Loucy (cell line): ENCODE results near the gene SAMD8.

Source experiments
- H2AFZ ChIP-seq: fragments of 200-600 bp; sonication (generic); 2 replicates; pipeline ENCODE4 v1.6.0; 2016; ENCODE audit warnings: antibody characterized with exemption, mild to moderate bottlenecking, low read length, moderate library complexity
- H3F3A ChIP-seq: fragments of 200-600 bp; 2 replicates; pipeline ENCODE4 v1.6.0; 2016; ENCODE audit warnings: antibody characterized with exemption, low read depth, mild to moderate bottlenecking
- H3K27me3 ChIP-seq: fragments of 200-600 bp; sonication (generic); 2 replicates; pipeline ENCODE4 v1.6.1; 2014; ENCODE audit warnings: low read length, mild to moderate bottlenecking; ENCODE audit not compliant: insufficient read depth, poor library complexity, severe bottlenecking
- H3K36me3 ChIP-seq: fragments of 200-600 bp; sonication (generic); 2 replicates; pipeline ENCODE4 v1.6.1; 2016; ENCODE audit warnings: low read length; ENCODE audit not compliant: insufficient read depth
- H3K4me1 ChIP-seq: fragments of 200-600 bp; sonication (generic); 2 replicates; pipeline ENCODE4 v1.5.1; 2014; ENCODE audit warnings: low read length, mild to moderate bottlenecking; ENCODE audit not compliant: insufficient read depth, poor library complexity, severe bottlenecking
- H3K4me2 ChIP-seq: fragments of 200-600 bp; sonication (generic); 2 replicates; pipeline ENCODE4 v1.6.0; 2014; ENCODE audit warnings: antibody characterized with exemption, low read length, low read depth, mild to moderate bottlenecking; ENCODE audit not compliant: poor library complexity, severe bottlenecking
- H3K4me3 ChIP-seq: fragments of 200-600 bp; sonication (generic); 2 replicates; pipeline ENCODE4 v1.5.1; 2014; ENCODE audit warnings: low read length, mild to moderate bottlenecking, mixed read lengths; ENCODE audit not compliant: poor library complexity, severe bottlenecking
- H3K79me2 ChIP-seq: fragments of 200-600 bp; sonication (generic); 2 replicates; pipeline ENCODE4 v1.6.1; 2014; ENCODE audit warnings: low read length; ENCODE audit not compliant: insufficient read depth
- H3K9ac ChIP-seq: fragments of 200-600 bp; sonication (generic); 2 replicates; pipeline ENCODE4 v1.6.0; 2014; ENCODE audit warnings: mild to moderate bottlenecking, low read depth, low read length, moderate library complexity; ENCODE audit not compliant: poor library complexity, severe bottlenecking
- H3K9me2 ChIP-seq: fragments of 200-600 bp; sonication (generic); replicated peaks from 2 replicates; pipeline ENCODE4 v1.6.1; 2016; ENCODE audit warnings: low read depth, low read length, mixed read lengths
- H3K9me3 ChIP-seq: fragments of 200-600 bp; sonication (generic); 2 replicates; pipeline ENCODE4 v1.6.1; 2014; ENCODE audit warnings: mild to moderate bottlenecking, antibody characterized with exemption, low read length, low read depth; ENCODE audit not compliant: insufficient read depth
- H4K20me1 ChIP-seq: fragments of 200-600 bp; sonication (generic); 2 replicates; pipeline ENCODE4 v1.6.0; 2014; ENCODE audit warnings: antibody characterized with exemption, low read length, mild to moderate bottlenecking; ENCODE audit not compliant: insufficient read depth, poor library complexity, severe bottlenecking
- EZH2phosphoT487 ChIP-seq: fragments of 200-600 bp; IDR thresholded peaks from 2 replicates; pipeline ENCODE4 v1.6.1; 2018; ENCODE audit warnings: antibody characterized with exemption, mild to moderate bottlenecking, moderate library complexity, borderline replicate concordance
- TF ChIP-seq, protein P1 (sequence below): fragments of 200-600 bp; sonication (generic); conservative IDR thresholded peaks from 2 replicates; pipeline ENCODE4 v1.5.1; 2014; ENCODE audit warnings: mild to moderate bottlenecking, antibody characterized with exemption, low read length

The SAMD8 gene

DNA sequence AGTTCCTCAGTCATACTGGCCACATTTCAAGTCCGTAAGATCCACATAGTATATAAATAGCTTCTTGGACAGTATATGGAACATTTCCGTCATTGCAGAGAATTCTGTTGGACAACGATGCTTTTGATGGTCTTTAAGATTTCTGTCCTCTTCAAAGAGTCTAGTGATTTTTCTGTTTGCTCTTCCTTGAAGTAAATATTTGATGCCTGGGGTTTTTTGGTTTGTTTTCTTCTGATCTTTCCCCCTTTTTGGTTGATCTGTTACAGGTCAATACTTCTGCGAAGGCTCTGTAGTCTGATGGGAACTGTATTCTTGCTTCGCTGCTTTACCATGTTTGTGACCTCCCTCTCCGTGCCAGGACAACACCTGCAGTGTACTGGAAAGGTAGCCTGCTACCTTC is 56.8 kb downstream of the SAMD8 start:
- H3K4me3 ChIP-seq: no peak overlapping the region
- H3K9me3 ChIP-seq: no peaks in the 10 kb centered on the region
- no peaks in the 10 kb centered on the region for H3K79me2 ChIP-seq
- H3K9me2 ChIP-seq: no peaks in the 10 kb centered on the region
- H3K36me3 ChIP-seq: peaks cover 19% of the 10 kb centered on the region
- peaks cover 21% of the 10 kb centered on the region for H3K4me1 ChIP-seq
- peaks cover 20% of the 10 kb centered on the region for H4K20me1 ChIP-seq
- no peaks in the 10 kb centered on the region for H3K27me3 ChIP-seq
- no peak overlapping the region for H3K4me2 ChIP-seq
- H2AFZ ChIP-seq: no peak overlapping the region
- TF ChIP-seq, protein P1, sequence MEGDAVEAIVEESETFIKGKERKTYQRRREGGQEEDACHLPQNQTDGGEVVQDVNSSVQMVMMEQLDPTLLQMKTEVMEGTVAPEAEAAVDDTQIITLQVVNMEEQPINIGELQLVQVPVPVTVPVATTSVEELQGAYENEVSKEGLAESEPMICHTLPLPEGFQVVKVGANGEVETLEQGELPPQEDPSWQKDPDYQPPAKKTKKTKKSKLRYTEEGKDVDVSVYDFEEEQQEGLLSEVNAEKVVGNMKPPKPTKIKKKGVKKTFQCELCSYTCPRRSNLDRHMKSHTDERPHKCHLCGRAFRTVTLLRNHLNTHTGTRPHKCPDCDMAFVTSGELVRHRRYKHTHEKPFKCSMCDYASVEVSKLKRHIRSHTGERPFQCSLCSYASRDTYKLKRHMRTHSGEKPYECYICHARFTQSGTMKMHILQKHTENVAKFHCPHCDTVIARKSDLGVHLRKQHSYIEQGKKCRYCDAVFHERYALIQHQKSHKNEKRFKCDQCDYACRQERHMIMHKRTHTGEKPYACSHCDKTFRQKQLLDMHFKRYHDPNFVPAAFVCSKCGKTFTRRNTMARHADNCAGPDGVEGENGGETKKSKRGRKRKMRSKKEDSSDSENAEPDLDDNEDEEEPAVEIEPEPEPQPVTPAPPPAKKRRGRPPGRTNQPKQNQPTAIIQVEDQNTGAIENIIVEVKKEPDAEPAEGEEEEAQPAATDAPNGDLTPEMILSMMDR: no peak
- TF ChIP-seq EZH2phosphoT487: no peak
- H3K9ac ChIP-seq: no peak overlapping the region
- 0 out of 2 replicates have a peak, but pooled peaks cover 9% of the 10 kb centered on the region for H3F3A ChIP-seq

DNA sequence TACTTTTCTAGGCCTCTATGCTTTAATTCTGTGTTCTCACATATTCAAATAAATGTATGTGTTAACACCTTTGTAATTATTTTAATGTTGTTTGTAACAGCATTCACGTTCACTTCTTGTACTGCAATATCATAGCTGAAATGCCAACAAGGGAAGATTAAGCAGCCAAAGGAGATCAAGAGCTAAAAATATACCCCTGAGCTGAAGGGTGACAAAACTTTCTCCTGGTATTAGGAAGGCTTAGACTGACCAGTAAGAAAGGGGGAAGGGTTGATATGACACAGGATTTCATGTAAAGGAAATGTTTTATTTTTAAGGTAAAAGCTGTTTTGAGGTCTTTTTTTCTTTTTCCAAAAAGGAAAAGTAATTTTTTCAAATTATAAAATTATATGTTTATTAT is 58.8 kb downstream of the SAMD8 start:
- Histone ChIP-seq H3K4me1 (peaks cover 21% of the 10 kb centered on the region), H2AFZ (no peak overlapping the region), H3K27me3 (no peaks in the 10 kb centered on the region), H3K4me3 (no peak overlapping the region), H3K9me3 (no peaks in the 10 kb centered on the region), H3F3A (0 out of 2 replicates have a peak, but pooled peaks cover 9% of the 10 kb centered on the region), H4K20me1 (peaks cover 20% of the 10 kb centered on the region), H3K4me2 (no peak overlapping the region), H3K9ac (no peak overlapping the region), H3K36me3 (peaks cover 23% of the 10 kb centered on the region), H3K79me2 (no peaks in the 10 kb centered on the region), H3K9me2 (no peaks in the 10 kb centered on the region)
- TF ChIP-seq, protein P1: no peak
- no peak for TF ChIP-seq EZH2phosphoT487

DNA sequence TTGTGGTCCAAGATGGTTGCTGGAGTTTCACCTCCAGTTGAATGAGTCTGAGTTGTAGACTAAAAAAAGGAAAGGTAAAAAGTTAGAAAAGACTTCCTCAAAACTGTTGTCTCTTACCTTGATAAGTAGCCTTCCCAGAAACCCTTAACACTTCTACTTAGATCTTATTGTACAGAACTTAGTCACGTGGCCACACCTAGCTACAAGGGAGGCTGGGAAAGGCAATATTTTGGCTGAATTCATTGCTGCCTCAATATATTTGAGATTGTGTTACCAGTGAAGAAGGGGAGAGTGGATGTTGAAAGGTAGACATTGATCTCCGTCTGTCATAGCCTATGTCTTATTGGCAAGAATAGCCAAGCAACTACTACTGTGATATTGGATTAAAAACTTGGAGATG is 63.6 kb downstream of the SAMD8 start:
- no peaks in the 10 kb centered on the region for H3K4me1 ChIP-seq
- no peaks in the 10 kb centered on the region for H3K27me3 ChIP-seq
- H4K20me1 ChIP-seq: no peaks in the 10 kb centered on the region
- TF ChIP-seq, protein P1: no peak
- no peak for TF ChIP-seq EZH2phosphoT487
- H2AFZ ChIP-seq: no peak overlapping the region
- H3K79me2 ChIP-seq: no peaks in the 10 kb centered on the region
- H3K4me3 ChIP-seq: no peak overlapping the region
- H3K9me2 ChIP-seq: no peaks in the 10 kb centered on the region
- H3K4me2 ChIP-seq: no peak overlapping the region
- H3K9me3 ChIP-seq: no peaks in the 10 kb centered on the region
- peaks cover 32% of the 10 kb centered on the region; the same call in 1 of the 2 replicates for H3K36me3 ChIP-seq
- H3K9ac ChIP-seq: no peak overlapping the region
- H3F3A ChIP-seq: no peaks in the 10 kb centered on the region
